ENCODE results near the gene LCE6A.
A peak's percentile ranks its signal among the peaks of the same experiment; 100 is the strongest.

Gene LCE6A

GRCh38 chr1:152884966-152885624 lies 42.4 kb downstream of the LCE6A start:
- peak overlapping the region; percentile 84 for H3K27ac ChIP-seq
- no peak for DNase-seq (ENCODE audit: low spot score)
- CTCF ChIA-PET: interaction anchor here (0.5 to 0.6 kb wide), 2 partner anchors 25 to 289 kb away, joined by 3 read pairs; no protein-coding TSS in a partner anchor
- TF ChIP-seq CTCF (conservative IDR thresholded peaks at IDR 0.05; ENCODE audit: low read depth): no peak
- POLR2A ChIA-PET (ENCODE audit: low non-redundant PET): no interaction called here

GRCh38 chr1:152886085-152886484 lies 43.4 kb downstream of the LCE6A start:
- ChIA-PET CTCF (interaction anchor here (0.6 to 1.7 kb wide), 2 partner anchors 15 to 356 kb away, joined by 3 to 8 read pairs; no protein-coding TSS in a partner anchor), POLR2A (ENCODE audit: low non-redundant PET) (no interaction called here)
- H3K27ac ChIP-seq: peak overlapping the region; percentile 78
- DNase-seq (ENCODE audit: low spot score): no peak
- TF ChIP-seq CTCF (conservative IDR thresholded peaks at IDR 0.05; ENCODE audit: low read depth): no peak

GRCh38 chr1:152886758-152887409 lies 44.2 kb downstream of the LCE6A start:
- ChIA-PET POLR2A (ENCODE audit: low non-redundant PET) (no interaction called here), CTCF (interaction anchor here (0.5 to 1.7 kb wide), 5 partner anchors 16 to 681 kb away, joined by 3 to 8 read pairs (median 3); no protein-coding TSS in a partner anchor)
- H3K27ac ChIP-seq: peak overlapping the region; percentile 78
- TF ChIP-seq CTCF (conservative IDR thresholded peaks at IDR 0.05; ENCODE audit: low read depth): no peak
- DNase-seq (ENCODE audit: low spot score): peak; percentile 26

GRCh38 chr1:152888126-152888525 lies 45.5 kb downstream of the LCE6A start:
- DNase-seq (ENCODE audit: low spot score): no peak
- ChIA-PET POLR2A (ENCODE audit: low non-redundant PET) (interaction anchor here (0.6 kb wide), 1 partner anchor 14 kb away, joined by 3 read pairs; no protein-coding TSS in a partner anchor), CTCF (no interaction called here)
- TF ChIP-seq CTCF (conservative IDR thresholded peaks at IDR 0.05; ENCODE audit: low read depth): no peak
- H3K27ac ChIP-seq: no peak overlapping the region

Data from RWPE1 (cell line).